HG03521 (cell line): ENCODE measurements around the gene GRN.
"Not testable (repeated sequence)": the region's sequence is repeated elsewhere in the genome, so short reads cannot be mapped to it uniquely, and the experiment has no call there.

Experiments used
- ATAC-seq: cut with Tn5 transposase; IDR thresholded peaks from one replicate; pipeline ENCODE4 v1.9.1; 2021; ENCODE audit warnings: mild to moderate bottlenecking, moderate library complexity; ENCODE audit not compliant: unreplicated experiment

GRN gene

GRCh38 chr17:44346064-44346844, 1.2 kb downstream of the GRN start:
- no peak for ATAC-seq

- not testable (repeated sequence) for ATAC-seq
Observed at GRCh38 chr17:44347206-44348055, 2.3 kb downstream of the GRN start.

- ATAC-seq: no peak
Observed at GRCh38 chr17:44348234-44348987, 3.3 kb downstream of the GRN start.

GRCh38 chr17:44348988-44349364, 3.9 kb downstream of the GRN start:
- ATAC-seq: no peak

- ATAC-seq: no peak
Observed at GRCh38 chr17:44349553-44350070, 4.5 kb downstream of the GRN start.

GRCh38 chr17:44350733-44351226, 5.7 kb downstream of the GRN start:
- no peak for ATAC-seq

DNA sequence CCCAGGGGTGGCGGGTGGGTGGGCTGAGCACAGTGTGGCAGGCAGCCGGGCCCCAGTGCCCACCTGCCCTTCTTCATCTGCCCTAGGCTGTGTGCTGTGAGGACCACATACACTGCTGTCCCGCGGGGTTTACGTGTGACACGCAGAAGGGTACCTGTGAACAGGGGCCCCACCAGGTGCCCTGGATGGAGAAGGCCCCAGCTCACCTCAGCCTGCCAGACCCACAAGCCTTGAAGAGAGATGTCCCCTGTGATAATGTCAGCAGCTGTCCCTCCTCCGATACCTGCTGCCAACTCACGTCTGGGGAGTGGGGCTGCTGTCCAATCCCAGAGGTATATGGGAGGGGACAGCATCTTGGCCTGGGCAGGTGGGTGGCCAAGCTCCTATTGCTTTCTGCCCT, 6.4 kb downstream of the GRN start:
- ATAC-seq: no peak

DNA sequence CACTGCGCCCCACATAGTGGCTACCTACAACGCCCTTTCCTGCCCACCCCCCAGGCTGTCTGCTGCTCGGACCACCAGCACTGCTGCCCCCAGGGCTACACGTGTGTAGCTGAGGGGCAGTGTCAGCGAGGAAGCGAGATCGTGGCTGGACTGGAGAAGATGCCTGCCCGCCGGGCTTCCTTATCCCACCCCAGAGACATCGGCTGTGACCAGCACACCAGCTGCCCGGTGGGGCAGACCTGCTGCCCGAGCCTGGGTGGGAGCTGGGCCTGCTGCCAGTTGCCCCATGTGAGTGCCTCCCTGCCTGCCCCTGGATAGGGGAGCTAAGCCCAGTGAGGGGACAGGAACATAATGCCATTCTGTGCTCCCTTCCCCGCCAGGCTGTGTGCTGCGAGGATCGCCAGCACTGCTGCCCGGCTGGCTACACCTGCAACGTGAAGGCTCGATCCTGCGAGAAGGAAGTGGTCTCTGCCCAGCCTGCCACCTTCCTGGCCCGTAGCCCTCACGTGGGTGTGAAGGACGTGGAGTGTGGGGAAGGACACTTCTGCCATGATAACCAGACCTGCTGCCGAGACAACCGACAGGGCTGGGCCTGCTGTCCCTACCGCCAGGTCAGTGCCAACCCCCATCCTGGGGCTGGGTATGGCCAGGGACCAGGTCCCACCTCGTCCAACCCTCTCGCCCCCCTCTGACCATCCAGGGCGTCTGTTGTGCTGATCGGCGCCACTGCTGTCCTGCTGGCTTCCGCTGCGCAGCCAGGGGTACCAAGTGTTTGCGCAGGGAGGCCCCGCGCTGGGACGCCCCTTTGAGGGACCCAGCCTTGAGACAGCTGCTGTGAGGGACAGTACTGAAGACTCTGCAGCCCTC, 7.1 kb downstream of the GRN start:
- no peak for ATAC-seq

GRCh38 chr17:44352828-44353671, 7.9 kb downstream of the GRN start:
- no peak for ATAC-seq

- ATAC-seq: no peak
Observed at GRCh38 chr17:44353672-44354331, 8.7 kb downstream of the GRN start.

DNA sequence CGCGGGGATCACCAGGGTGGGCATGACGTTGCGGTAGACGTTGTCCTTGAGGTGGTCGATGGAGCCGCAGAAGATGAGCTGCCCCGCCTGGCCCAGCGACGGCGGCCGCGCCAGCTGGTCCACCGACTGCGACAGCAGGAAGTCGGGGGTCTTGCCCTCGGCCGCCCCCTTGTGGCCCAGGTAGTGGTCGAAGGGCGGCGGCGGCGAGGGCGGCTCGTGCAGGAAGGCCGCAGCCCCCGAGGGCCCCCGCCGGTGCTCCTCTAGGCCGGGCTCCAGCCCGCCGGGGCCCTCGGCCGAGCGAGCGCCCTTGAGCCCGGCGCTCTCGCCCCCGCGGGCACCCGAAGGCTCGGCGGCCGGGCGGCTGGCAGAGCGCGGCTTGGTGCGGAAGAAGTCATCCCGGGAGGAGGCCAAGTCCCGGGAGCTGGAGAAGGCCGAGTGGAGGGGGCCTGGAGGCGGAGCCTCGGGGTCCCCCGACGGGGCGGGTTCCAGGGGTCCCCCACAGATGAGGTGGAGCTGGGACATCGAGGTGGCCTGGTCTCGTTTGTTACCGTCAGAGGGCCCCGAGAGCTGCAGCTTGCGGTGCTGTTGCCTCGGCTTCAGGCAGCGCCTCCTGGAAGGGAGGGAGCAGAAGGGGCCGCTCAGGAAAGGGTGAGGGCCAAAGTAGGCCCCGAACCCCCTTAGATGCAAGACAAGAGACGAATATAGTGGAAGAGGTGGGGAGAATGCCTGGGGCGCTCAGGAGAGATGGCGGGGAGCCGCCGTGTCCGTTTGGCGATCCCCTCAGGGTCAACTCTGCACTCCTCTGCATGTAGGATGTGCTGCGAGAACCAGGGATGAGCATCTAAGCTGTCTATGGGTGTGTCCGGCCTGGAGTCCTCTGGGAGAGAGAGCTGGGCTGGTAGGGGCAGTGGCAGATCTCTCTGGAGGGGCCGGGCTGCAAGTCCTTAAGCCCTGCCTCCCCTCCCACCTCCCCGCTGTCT, 9.8 kb downstream of the GRN start:
- ATAC-seq: no peak

GRCh38 chr17:44355642-44356099, 10.6 kb downstream of the GRN start:
- ATAC-seq: no peak

- no peak for ATAC-seq
Observed at GRCh38 chr17:44356241-44356640, 11.1 kb downstream of the GRN start.

DNA sequence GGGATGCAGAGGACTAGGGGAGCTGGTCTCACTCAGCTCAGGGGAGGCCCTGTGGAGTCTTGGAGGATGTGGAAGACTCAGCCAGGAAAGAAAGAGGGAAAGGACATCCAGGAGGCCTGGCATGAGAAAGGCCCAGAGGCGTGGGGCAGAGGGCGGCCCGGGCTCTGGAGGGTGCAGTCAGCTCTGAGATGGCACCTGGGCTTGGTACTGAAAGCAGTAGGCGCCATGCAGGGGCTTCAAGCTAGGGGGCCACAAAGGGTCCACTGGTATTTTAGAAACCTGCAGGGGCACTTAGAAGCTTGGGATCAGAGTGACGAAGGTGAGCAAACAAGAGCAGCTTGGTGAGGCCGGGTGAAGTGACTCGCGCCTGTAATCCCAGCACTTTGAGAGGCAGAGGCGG, 13.0 kb downstream of the GRN start:
- ATAC-seq: no peak

GRCh38 chr17:44359006-44359405, 13.9 kb downstream of the GRN start:
- no peak for ATAC-seq

DNA sequence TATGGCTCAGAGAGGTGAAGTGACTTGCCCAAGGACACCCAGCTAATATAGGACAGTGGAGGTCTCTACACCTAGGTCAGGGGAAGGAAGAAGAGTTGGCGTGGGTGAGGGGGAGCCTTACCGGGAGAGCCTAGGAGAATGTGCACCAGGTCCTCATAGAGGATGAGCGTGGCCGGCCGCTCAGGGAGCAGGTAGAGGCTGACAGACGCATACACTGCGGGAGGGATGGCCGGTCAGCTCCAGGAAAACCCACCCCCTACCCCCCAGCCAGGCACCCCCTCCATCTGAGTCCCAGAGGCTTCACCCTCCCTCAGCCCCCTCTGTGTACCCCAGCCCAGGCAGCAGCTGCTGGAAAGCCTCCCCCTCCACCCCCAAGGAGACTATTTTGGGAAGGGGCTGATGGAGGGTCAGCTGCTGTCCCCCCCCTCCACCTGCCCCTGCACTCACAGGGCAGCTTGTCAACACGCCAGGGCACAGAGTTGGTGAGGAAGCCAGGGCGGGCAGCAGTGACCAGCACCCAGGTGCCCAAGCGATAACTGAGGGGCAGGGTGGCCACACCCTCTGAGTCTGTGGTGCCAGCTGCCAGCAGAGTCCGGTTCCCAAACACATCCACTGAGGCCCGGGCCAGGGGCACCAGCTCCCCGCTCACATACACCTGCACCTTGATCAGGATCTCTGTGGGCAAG, 14.5 kb downstream of the GRN start:
- no peak for ATAC-seq

DNA sequence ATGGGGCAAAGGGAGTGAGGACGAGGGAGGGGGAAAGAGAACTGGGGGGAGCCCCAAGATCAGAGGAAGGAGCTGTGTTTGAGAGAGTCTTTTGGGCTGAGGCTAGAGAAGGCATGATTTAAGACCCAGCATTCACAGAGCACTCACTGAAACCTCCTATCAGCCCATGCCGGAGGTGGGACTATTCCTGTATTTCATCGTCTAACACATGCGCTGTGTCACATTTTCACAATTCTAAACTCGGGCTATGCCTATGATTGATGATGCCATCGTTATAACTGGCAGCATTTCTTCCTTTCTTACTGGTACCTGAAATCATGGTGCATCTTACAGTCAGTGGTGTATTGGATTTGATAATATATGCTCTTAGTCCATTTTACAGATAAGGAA, 15.0 kb downstream of the GRN start:
- no peak for ATAC-seq
